ENCODE measurements around the gene CRYGD. TPM values are rescaled to one million over a fixed set of nuclear protein-coding genes. Genes with fewer than 3 reads are reported as not detected.

The CRYGD gene
- polyA plus RNA-seq, 3 donors, result not detected

- WGBS, 3 donors, result 64 to 85% (median 71%) methylated on average over 2 of the region's 2 CpGs
- no peak overlapping the region for H3K27ac ChIP-seq (ENCODE audit: low read depth, low read length)
These were observed 26.1 kb downstream of the CRYGD start for GRCh38 chr2:208098267-208098666.

GRCh38 chr2:208097801-208098200 lies 26.5 kb downstream of the CRYGD start:
- 72 to 88% (median 78%) methylated on average over 5 of the region's 5 CpGs for WGBS, 3 donors

GRCh38 chr2:208097313-208097712 lies 27.0 kb downstream of the CRYGD start:
- 68 to 78% (median 78%) methylated on average over 3 of the region's 3 CpGs for WGBS, 3 donors

More at GRCh38 chr2:208097801-208098200, 26.5 kb downstream of the CRYGD start:
- no peak overlapping the region for H3K27ac ChIP-seq (ENCODE audit: low read depth, low read length)

GRCh38 chr2:208096080-208096479 lies 28.2 kb downstream of the CRYGD start:
- 67 to 80% (median 69%) methylated on average over 3 of the region's 3 CpGs for WGBS, 3 donors
- H3K27ac ChIP-seq (ENCODE audit: low read depth, low read length), result no peak overlapping the region

More at GRCh38 chr2:208097313-208097712, 27.0 kb downstream of the CRYGD start:
- no peak overlapping the region for H3K27ac ChIP-seq (ENCODE audit: low read depth, low read length)

- H3K27ac ChIP-seq (ENCODE audit: low read depth, low read length), result no peak overlapping the region
These were observed 31.2 kb downstream of the CRYGD start for GRCh38 chr2:208093128-208093527.

GRCh38 chr2:208092093-208092832 lies 32.1 kb downstream of the CRYGD start:
- 97 to 100% (median 100%) methylated on average over 1 of the region's 1 CpG for WGBS, 3 donors
- no peak overlapping the region for H3K27ac ChIP-seq (ENCODE audit: low read depth, low read length)

- H3K27ac ChIP-seq (ENCODE audit: low read depth, low read length), result no peak overlapping the region
These were observed 33.9 kb downstream of the CRYGD start for GRCh38 chr2:208090420-208090819.

GRCh38 chr2:208086029-208086428 lies 38.3 kb downstream of the CRYGD start:
- WGBS, 3 donors, result 35 to 76% (median 41%) methylated on average over 1 of the region's 1 CpG
- H3K27ac ChIP-seq (ENCODE audit: low read depth, low read length), result no peak overlapping the region

- no peak overlapping the region for H3K27ac ChIP-seq (ENCODE audit: low read depth, low read length)
These were observed 40.5 kb downstream of the CRYGD start for GRCh38 chr2:208083807-208084206.

GRCh38 chr2:208077276-208077675 lies 47.0 kb downstream of the CRYGD start:
- WGBS, 3 donors, result 68 to 82% (median 69%) methylated on average over 2 of the region's 2 CpGs
- no peak overlapping the region for H3K27ac ChIP-seq (ENCODE audit: low read depth, low read length)

GRCh38 chr2:208074610-208075356 lies 49.5 kb downstream of the CRYGD start:
- WGBS, 3 donors, result 29 to 52% (median 45%) methylated on average over 9 of the region's 9 CpGs
- H3K27ac ChIP-seq (ENCODE audit: low read depth, low read length), result no peak overlapping the region

GRCh38 chr2:208072250-208072892 lies 52.0 kb downstream of the CRYGD start:
- H3K27ac ChIP-seq (ENCODE audit: low read depth, low read length), result no peak overlapping the region
- WGBS, 3 donors, result 24 to 27% (median 26%) methylated on average over 9 of the region's 9 CpGs

Other genes starting within 250 kb of the CRYGD start
- 1 to 10 TPM; 2.3 to 6.7 (median 5.8) TPM for gene PLEKHM3, start 99.0 kb downstream of the CRYGD start, polyA plus RNA-seq
- gene CRYGC, start 5.3 kb upstream of the CRYGD start, polyA plus RNA-seq, result not detected
- gene CRYGB, start 21.6 kb upstream of the CRYGD start, polyA plus RNA-seq, result not detected
- not detected for gene CRYGA, start 39.1 kb upstream of the CRYGD start, polyA plus RNA-seq
- not detected for gene C2orf80, start 65.5 kb upstream of the CRYGD start, polyA plus RNA-seq
- gene IDH1, start 130.5 kb upstream of the CRYGD start, polyA plus RNA-seq, result 100 to 1,000 TPM in 1 of 3 donors, 10 to 100 TPM in 2; 39.8 to 110 (median 99.9) TPM
- gene PIKFYVE, start 141.7 kb upstream of the CRYGD start, polyA plus RNA-seq, result 1 to 10 TPM; 6.9 to 7.4 (median 7.2) TPM

Data from adipose tissue (tissue), 3 donors.